GM10847 (cell line): ENCODE measurements around the gene TAGLN3.

ENCODE experiments used
- POLR2A ChIP-seq: IDR thresholded peaks from 2 replicates; pipeline ENCODE4 v1.6.1; 2011; ENCODE audit not compliant: insufficient read length; ENCODE audit errors: extremely low read depth

Gene TAGLN3

DNA sequence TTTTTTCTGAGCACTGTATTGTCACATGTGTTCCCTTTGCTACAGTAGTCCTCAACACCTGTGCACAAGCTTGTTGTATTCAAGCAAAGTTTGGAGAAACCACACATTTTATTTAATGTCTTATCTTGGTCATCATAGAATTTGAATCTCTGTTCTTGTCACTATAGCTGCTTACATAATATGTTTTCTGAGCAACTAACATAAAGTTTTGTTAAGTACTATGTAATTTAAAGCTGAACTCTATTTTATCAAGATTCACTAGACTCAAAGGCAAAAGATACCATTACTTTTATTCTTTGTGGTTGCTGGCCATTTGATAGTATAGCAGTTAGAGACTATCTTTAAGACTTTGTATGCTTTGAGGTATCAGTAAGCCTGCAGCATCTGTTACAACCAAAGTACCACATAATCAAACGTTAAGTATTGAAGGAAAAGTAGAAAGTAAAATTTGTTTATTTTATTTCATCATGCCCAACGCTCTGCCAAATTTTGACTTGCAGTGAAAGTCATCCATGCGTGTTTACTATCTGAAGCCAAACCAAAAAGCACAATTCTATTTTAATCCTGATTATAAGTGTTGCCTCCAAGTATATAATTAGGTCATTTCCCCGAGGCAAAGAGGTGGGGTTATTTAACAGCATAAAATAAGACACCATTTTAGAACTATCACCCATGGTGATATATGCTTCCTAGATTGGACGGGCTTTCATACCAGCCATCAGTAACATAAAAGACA, 30.2 kb upstream of the TAGLN3 start:
- no peak for TF ChIP-seq POLR2A

DNA sequence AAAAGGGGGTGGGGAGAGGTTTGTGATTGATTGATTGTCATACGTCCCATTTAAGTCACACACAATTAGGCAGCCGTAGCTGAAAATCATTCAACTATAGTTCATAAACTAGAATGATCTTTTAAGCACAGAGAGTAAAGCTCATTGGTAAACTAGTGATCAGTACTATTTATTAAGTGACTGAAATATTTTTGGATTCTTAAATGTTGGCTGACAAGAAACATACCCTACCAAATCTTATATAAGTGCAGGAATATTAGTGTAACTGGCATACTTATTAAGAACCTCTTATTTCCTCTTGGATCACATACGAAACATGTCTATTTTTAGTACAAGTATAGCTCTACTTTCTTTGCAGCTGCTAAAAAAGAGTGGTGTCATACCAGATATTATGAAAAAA, 28.3 kb upstream of the TAGLN3 start:
- TF ChIP-seq POLR2A = no peak

DNA sequence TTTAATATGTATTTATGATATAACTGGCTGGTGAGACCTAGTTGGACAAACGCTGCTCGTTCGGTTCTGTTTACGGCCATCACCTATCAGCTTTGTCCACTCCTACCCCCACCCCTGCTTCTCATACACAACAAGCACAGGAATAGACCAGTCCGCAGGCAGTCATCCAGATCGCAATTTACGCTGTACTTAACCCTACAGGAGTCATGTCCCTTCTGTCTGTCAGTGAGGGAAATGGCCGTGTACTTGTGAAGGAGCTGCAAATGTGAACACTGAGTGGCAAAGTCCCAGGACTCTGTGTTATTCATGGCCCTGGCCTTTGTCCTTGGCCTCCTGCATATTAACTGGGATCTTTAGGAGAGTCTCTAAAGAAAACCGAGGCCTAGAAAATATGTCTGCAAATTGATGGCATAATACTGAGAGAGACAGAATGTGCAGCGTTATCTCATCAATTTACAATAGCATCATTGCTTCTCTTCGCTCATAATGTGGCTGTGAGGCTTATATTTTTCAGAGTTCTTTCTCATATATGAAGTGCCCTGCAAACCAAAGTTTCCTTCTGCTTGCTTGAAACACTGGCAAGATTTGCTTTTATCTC, 27.1 kb upstream of the TAGLN3 start:
- TF ChIP-seq POLR2A = no peak

DNA sequence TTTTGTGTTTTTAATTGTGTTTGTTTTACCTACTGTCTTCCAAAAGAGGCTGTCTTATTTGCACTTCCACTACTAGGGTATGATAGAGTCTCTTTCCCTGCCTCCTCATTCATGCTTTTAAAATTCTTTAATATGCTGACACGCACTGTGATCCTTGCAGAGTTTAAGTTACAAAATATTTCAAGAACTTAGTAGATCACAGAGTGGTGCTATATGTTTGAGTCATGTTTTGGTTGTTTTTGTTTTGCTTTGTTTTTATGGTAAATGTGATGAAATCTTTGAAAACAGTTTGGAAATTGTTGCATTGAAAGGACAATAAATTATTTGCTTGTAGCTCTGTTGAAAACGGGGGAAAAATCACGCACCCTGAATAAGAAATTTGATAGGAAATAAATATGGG, 25.8 kb upstream of the TAGLN3 start:
- TF ChIP-seq POLR2A = no peak

DNA sequence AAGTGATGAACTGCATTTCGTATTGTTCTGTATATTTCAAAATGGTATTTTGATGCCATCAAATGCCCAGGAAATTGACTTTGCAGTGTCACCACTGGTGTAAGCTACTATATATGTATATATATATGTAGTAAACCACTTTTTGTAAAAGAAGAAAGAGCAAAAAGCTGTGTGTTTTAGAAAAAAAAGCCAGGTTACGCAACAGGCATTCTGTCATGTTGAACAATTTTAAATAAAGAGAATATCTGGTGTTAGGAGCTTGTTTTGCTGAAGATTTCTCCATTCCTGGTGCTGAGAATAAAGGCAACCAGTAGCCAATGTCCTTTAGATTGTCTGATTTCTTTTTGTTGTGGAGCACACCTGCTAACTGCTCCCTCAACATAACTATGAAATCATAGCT, 23.6 kb upstream of the TAGLN3 start:
- no peak for TF ChIP-seq POLR2A

DNA sequence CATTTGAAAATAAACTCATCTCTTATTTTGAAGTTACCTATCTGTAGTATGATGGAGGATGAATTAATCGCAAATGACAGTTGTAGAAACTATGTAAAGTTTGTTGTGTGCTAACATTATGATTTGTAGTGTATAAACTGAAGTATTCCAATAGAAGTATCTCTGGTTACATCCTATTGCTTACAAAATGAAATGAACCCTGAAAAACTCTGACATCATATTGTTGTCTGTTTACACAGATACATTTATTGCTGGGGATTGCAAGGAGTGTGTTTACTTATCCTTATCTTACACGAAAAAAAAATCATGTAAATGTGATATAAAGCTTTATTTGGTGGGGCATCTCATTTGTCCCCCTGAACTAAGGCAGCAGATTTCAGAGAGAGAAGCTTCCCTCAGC, 22.5 kb upstream of the TAGLN3 start:
- TF ChIP-seq POLR2A = no peak

DNA sequence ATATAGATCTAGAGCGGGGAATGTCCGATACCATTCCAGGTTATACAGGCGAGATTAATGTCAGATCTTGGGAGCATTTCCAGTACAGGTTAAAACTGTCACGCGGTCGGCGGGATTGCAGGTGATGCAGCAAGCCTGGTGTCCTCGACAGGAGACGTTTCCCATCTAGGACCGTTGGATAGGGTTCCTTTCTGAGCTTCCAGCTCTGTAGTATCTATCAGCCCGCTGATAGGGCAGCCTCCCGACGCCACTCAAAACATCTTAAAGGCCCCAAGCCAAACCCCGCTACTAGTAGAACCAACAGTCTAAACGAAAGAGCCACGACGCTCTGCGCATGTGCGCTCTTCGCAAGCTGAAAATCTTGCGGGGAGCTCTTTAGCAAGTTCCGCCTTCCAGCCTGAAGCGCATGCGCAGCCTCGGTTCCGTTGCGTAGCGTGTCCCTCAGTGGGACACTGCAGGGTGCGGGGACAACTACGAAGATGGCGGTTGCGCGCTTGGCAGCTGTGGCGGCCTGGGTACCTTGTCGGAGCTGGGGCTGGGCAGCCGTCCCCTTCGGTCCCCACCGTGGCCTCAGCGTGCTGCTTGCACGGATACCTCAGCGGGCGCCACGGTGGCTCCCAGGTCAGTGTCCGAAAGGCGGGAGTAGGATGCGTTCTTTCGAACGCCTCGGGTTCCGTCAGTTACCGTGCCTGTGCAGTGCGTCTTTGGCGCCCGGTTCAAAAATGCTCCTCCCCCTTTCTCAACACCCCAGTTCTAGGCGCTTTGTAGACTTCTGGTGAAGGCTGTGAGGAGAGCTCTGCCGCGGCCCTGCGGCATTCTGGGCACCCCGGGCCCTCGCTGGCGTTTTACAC, 19.9 kb upstream of the TAGLN3 start, which contains the start of gene ABHD10:
ABHD10 (plus strand) TSS at position 444 of the 851 bp plus-strand sequence; CDS start at position 480, 36 bp downstream.
- peak; percentile 96 for TF ChIP-seq POLR2A

DNA sequence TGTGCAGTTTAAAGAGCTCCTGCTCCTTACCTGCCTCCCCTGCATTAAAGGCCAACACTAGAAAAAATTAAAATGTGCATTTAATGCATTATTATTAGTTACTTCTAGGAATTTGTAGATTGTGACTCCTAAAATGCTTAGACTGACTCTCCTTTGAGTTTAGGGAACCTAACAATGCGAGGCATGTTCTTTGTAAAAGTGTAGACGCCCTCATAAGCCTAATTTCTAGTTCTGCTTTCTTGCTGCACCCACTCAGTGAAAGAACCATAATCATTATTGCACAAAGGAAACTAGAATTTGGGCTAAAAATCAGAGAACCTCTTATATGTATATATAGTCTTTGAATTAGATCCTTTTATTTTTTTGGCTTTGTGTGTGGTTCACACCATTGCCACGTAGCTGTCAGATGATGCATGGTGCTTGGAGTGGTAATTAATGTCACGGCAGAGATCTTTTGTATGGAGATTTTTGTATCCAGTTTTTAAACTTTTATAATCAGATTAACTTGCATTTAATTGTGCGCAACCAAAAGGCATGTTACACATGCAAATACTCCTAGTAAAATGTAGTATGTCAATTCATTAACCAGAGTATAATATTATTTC, 19.2 kb upstream of the TAGLN3 start:
- TF ChIP-seq POLR2A = no peak

DNA sequence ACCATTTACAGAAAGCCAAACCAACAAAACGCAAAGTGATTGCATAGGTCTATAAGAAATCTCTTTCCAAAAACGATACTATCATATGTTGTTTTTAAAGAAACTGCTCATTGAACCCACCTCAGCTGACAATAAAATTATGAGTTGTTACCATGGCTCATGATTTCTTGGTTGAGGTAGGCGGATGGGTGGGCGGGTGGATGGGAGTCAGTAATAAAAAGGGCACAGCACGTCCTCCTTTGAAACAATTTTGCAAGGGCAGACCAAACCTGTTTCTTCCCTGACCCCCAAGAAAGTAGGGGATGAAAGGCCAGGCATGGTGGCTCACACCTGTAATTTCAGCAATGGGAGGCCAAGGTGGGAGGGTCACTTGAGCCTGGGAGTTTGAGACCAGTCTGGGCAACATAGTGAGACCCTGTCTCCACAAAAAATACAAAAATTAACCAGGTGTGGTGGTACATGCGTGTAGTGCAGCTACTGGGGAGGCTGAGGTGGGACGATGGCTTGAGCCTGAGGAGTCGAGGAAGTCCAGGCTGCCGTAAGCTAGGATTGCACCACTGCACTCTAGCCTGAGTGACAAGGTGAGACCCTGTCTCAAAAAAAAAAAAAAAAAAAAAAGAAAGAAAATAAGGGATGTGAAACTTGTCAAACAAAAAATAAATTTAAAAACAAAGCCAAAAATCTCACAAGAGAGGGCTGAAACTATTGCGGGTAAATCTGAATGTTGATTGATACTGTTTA, 17.8 kb upstream of the TAGLN3 start:
- no peak for TF ChIP-seq POLR2A

DNA sequence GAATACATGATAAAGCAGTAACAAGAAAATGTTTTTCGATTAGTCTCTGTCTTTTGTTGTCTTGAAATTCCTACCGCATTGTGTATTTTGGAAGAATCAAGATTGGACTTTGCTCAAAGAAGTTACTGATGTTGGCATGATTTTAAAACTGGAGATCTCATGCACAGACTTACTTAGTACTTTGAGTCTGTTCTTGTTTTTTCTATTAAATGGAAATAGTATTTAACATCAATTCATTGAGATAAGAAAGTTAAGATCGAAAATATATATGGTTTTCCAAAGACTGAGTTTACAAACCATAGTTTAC, 17.3 kb upstream of the TAGLN3 start:
- no peak for TF ChIP-seq POLR2A

DNA sequence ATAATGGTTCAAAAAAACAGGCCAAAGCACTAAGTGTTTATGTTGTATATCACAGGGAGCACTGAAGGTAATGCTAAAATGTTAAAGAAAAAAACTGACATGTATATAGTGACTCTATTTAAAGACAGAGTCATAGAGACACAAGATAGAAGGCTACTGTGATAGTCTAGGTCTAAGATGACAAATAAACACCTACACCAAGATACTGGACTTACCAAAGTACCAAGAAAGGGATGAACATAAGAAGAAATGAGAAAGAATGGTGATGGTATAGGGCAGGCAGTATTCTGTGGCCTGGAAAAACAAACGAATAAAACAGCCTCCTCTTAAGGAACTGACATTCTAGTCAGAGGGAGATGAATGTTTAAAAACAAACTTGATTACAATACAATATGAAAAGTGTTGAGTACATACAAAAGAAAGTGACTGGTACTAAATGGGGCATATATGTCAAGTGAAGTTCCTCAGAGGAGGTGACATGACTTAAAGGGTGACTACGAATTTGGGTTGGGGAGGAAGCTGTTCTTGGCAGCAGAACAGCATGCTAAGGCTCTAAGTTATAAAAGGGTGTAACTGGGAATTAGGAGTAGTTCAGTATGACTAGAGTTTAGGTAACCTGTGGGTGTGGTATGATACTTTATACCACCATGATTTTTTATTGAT, 14.0 kb upstream of the TAGLN3 start:
- TF ChIP-seq POLR2A = no peak

DNA sequence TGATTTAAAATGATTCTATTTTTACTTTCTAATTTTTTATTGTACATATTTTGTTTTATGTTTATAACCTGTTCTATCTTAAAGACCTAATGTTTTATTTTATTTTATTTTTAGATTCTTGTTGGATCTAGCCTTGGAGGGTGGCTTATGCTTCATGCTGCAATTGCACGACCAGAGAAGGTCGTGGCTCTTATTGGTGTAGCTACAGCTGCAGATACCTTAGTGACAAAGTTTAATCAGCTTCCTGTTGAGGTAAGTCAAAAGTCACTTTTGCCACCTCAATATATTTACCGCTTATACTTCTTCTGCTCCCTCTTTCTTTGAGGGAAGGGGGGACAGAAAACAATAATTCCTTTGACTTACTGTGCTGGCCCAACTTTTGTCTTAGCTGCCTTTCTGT, 11.9 kb upstream of the TAGLN3 start:
- TF ChIP-seq POLR2A = no peak

DNA sequence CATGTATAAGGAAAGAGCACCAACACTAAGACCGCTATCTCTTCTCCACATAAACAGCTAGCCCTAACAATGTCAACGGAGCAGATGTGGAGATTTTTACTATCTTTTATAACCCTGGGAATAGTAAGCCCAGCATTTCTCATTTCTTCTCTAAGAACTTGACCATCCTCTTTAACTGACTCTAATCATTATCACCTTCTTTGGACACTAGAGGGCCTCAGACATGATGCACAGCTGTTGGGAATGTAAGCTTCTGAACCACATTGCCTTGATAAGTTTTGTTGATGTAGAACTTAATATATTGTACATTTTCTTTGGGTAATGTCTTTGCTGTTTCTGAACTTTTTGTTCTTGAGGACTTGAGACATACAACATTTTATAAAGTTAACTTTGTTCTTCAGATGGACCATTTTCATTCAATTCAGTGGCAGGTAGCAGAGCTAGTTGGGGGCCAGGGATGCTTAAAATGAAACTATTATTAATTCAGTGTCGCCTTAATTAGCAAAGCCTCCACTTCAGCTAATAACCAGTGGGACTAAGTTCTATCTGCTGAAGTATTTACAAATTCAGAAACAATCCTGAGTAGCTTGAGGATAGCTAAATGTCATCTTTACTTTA, 9.6 kb upstream of the TAGLN3 start:
- TF ChIP-seq POLR2A = no peak

DNA sequence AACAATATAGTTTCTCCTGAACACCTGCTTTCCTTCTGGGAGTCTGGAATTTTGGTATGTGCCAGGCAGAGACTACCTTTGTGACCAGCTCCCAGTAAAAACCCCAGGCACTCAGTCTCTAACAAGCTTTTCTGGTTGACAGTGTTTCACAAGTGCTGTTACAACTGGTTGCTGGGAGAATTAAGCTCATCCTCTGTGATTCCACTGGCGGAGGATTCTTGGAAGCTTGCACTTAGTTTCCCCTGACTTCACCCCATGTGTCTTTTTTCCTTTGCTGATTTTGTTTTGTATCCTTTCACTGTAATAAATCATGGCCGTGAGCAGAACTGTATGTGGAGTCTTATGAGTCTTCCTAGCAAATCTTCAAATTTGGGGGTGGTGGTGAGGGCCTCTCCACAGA, 5.7 kb upstream of the TAGLN3 start:
- TF ChIP-seq POLR2A = no peak
